Ureter (tissue), 1 donor: ENCODE data around the gene CYP2F1. TPM values are rescaled to one million over a fixed set of nuclear protein-coding genes. Genes with fewer than 3 reads are reported as not detected.

ENCODE experiments used
- total RNA-seq: library from RNA; stranded (reverse); gene quantifications from one replicate; pipeline ENCODE4 v1.2.4, GENCODE V29; 2023
- donor health status: DM: yes; HTN: yes; CAD: no.

Gene CYP2F1
- total RNA-seq, 1 donor from 2014 or later = not detected

Other genes with a start within 250 kb of the CYP2F1 start
- gene CYP2A7, start 232.2 kb upstream of the CYP2F1 start, total RNA-seq = not detected
- gene CYP2B6, start 123.2 kb upstream of the CYP2F1 start, total RNA-seq = not detected
- gene CYP2A13, start 26.0 kb upstream of the CYP2F1 start, total RNA-seq = not detected
- gene CYP2S1, start 78.8 kb downstream of the CYP2F1 start, total RNA-seq = 13.2 TPM
- gene AXL, start 104.8 kb downstream of the CYP2F1 start, total RNA-seq = 40.1 TPM
- 183 TPM for gene HNRNPUL1, start 149.9 kb downstream of the CYP2F1 start, total RNA-seq
- 38.3 TPM for gene CCDC97, start 195.7 kb downstream of the CYP2F1 start, total RNA-seq
- 26.3 TPM for gene TGFB1, start 239.5 kb downstream of the CYP2F1 start, total RNA-seq
- gene B9D2, start 249.7 kb downstream of the CYP2F1 start, total RNA-seq = 6.1 TPM